HEK293T (cell line): ENCODE results near the gene SLIT2.

ENCODE experiments used
- BHLHE40 ChIP-seq: fragments of 450-650 bp; IDR thresholded peaks from 2 replicates; pipeline ENCODE4 v1.6.1; 2016; ENCODE audit warnings: mild to moderate bottlenecking, moderate library complexity, borderline replicate concordance
- FOXA1 ChIP-seq: fragments of 450-650 bp; IDR thresholded peaks from 2 replicates; pipeline ENCODE4 v1.6.1; 2016; ENCODE audit warnings: mild to moderate bottlenecking

- TF ChIP-seq BHLHE40 (no peak), FOXA1 (no peak)
These were observed 47.3 kb downstream of the SLIT2 start for GRCh38 chr4:20298986-20299385.
